Esophagus squamous epithelium (tissue), 5 donors: Measurements from ENCODE around the gene RXFP1. TPM values are rescaled to one million over a fixed set of nuclear protein-coding genes. Genes with fewer than 3 reads are reported as not detected.

ENCODE experiments used
- DNase-seq: peaks from one replicate; lab custom pipeline; 2025; lab: John Stamatoyannopoulos, UW
- H3K27ac ChIP-seq, 4 donors: fragments of 200-600 bp; sonication (generic); one replicate each; pipeline ENCODE4 v1.5.1; 2016 to 2019; ENCODE audit warnings: mild to moderate bottlenecking in 1 of 4
- H3K27me3 ChIP-seq, 4 donors: fragments of 200-600 bp; sonication (generic); 1 replicate in 3 of 4; 2 replicates in 1 of 4; pipeline versions ENCODE4 v1.5.1 to v1.6.0; 2017 to 2021; ENCODE audit warnings: antibody characterized with exemption in 1 of 4
- H3K36me3 ChIP-seq, 3 donors: fragments of 200-600 bp; sonication (generic); one replicate each; pipeline ENCODE4 v1.5.1; 2016 to 2019
- H3K4me1 ChIP-seq, 3 donors: fragments of 200-600 bp; sonication (generic); one replicate each; pipeline ENCODE4 v1.5.1; 2017 to 2019
- H3K4me3 ChIP-seq, 4 donors: fragments of 200-600 bp; sonication (generic); 1 replicate in 3 of 4; 2 replicates in 1 of 4; pipeline ENCODE4 v1.5.1; 2016 to 2019; ENCODE audit warnings: mild to moderate bottlenecking in 2 of 4, moderate library complexity in 1 of 4
- H3K9me3 ChIP-seq, 3 donors: fragments of 200-600 bp; sonication (generic); one replicate each; pipeline ENCODE4 v1.5.1; 2016 to 2019
- POLR2A ChIP-seq, 4 donors: fragments of 450-650 bp; IDR thresholded peaks; one replicate each; pipeline ENCODE4 v1.6.1; 2017; ENCODE audit warnings: antibody characterized with exemption in 4 of 4, mild to moderate bottlenecking in 4 of 4, moderate library complexity in 3 of 4
- WGBS, 2 donors: methylation state at CpG; one replicate each; pipeline ENCODE4 v1.1.5; 2018; 5-methylcytosine and 5-hydroxymethylcytosine counted together
- intact Hi-C: fragments of 100-400 bp; cut with DNase I; formaldehyde crosslinking; loops from one replicate; pipeline ENCODE4 v1.15.0; 2022
- total RNA-seq, 4 donors: library from RNA; depleted of rRNA; stranded (reverse); fragments of >200 nt; gene quantifications; one replicate each; pipeline ENCODE4 v1.1.0, GENCODE V29; 2016
- TF ChIP-seq, protein P1 (sequence below), 6 experiments: fragments of 450-650 bp in 4 of 6; fragments of 200-600 bp in 2 of 6; sonication (generic) in 2 of 6; IDR thresholded peaks; one replicate each; pipeline ENCODE4 v1.5.1; 2016 to 2019; ENCODE audit warnings: antibody characterized with exemption in 6 of 6, mild to moderate bottlenecking in 4 of 6, moderate library complexity in 4 of 6
- donor health status: DM: yes; HTN: yes; CAD: no.

RXFP1 gene
- total RNA-seq, 4 donors from 2014 or later, result 0.15 to 0.19 TPM; not detected in 2

DNA sequence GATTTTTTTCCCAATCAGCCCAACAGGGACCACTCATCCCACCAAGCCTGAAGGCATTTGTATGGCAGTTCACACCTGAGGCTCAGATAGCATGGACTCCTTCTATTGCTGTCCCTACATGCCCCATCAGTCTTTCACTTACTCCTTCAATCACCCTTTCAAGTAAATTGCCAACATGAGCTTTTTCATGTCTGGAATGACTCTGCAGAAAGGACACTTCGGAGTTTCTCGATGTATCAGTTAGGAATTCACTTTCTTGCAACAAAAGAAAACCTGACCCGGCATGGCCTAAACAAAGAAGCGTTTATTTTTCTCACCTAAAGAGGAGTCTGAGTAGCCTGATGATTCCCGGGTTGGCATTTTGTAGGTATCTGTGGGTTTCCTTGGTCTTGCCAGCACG is 38.6 kb downstream of the RXFP1 start:
- no peak for DNase-seq
- WGBS, 2 donors, result 53 to 60% methylated on average over 6 of the region's 6 CpGs
- no peak for TF ChIP-seq POLR2A (IDR thresholded peaks at IDR 0.05)
- TF ChIP-seq, protein P1, sequence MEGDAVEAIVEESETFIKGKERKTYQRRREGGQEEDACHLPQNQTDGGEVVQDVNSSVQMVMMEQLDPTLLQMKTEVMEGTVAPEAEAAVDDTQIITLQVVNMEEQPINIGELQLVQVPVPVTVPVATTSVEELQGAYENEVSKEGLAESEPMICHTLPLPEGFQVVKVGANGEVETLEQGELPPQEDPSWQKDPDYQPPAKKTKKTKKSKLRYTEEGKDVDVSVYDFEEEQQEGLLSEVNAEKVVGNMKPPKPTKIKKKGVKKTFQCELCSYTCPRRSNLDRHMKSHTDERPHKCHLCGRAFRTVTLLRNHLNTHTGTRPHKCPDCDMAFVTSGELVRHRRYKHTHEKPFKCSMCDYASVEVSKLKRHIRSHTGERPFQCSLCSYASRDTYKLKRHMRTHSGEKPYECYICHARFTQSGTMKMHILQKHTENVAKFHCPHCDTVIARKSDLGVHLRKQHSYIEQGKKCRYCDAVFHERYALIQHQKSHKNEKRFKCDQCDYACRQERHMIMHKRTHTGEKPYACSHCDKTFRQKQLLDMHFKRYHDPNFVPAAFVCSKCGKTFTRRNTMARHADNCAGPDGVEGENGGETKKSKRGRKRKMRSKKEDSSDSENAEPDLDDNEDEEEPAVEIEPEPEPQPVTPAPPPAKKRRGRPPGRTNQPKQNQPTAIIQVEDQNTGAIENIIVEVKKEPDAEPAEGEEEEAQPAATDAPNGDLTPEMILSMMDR (IDR thresholded peaks at IDR 0.05), result no peak

DNA sequence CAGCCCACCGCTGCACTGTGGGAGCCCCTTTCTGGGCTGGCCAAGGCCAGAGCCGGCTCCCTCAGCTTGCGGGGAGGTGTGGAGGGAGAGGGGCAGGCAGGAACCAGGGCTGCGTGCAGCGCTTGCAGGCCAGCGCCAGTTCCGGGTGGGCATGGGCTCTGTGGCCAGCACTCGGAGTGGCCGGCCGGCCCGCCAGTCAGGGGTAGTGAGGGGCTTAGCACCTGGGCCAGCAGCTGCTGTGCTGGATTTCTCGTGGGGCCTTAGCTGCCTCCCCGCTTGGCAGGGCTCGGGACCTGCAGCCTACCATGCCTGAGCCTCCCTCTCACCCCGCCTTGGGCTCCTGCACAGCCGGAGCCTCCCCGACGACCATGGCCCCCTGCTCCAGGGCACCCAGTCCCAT is 45.2 kb downstream of the RXFP1 start:
- no peaks in the 10 kb centered on the region for H3K4me1 ChIP-seq
- no peak overlapping the region for H3K4me3 ChIP-seq
- no peaks in the 10 kb centered on the region for H3K9me3 ChIP-seq
- H3K27ac ChIP-seq, result no peak overlapping the region
- no peaks in the 10 kb centered on the region for H3K27me3 ChIP-seq
- H3K36me3 ChIP-seq, result no peaks in the 10 kb centered on the region
- 80% methylated on average over 1 of the region's 18 CpGs; no CpG with 5 or more reads in 1 of the 2 donors for WGBS, 2 donors
- no peak for TF ChIP-seq POLR2A (IDR thresholded peaks at IDR 0.05)
- TF ChIP-seq, protein P1 (IDR thresholded peaks at IDR 0.05), result no peak
- intact Hi-C loops, result no loop called here
- no peak for DNase-seq

More for the DNA sequence above, 38.6 kb downstream of the RXFP1 start:
- Histone ChIP-seq H3K9me3 (no peaks in the 10 kb centered on the region), H3K27ac (no peak overlapping the region), H3K4me1 (no peaks in the 10 kb centered on the region), H3K36me3 (no peaks in the 10 kb centered on the region), H3K4me3 (no peak overlapping the region), H3K27me3 (no peaks in the 10 kb centered on the region)
- intact Hi-C loops, result no loop called here

DNA sequence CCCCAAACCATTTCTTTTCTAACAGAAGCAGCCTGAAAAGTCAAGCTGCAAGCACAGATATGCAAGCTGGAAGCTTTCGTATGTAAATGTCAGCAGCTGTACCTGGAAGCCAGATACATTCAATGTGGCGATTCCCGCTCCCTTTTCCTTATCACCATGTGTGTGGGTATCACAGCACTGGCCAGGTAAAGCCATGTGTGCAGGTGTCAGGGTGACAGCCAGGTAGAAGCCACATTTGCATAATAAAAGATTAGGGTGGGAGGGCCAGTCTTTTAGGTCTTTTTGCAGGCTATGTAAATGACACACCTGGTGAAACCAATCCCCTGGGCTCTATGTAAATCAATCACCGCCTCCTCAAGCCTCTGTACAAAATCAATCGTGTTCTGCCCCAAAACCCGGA is 50.1 kb downstream of the RXFP1 start:
- Histone ChIP-seq H3K4me1 (no peaks in the 10 kb centered on the region), H3K36me3 (no peaks in the 10 kb centered on the region), H3K9me3 (no peaks in the 10 kb centered on the region), H3K27me3 (no peaks in the 10 kb centered on the region), H3K27ac (no peak overlapping the region), H3K4me3 (no peak overlapping the region)
- WGBS, 2 donors, result 79 to 90% methylated on average over 6 of the region's 6 CpGs
- no peak for TF ChIP-seq POLR2A (IDR thresholded peaks at IDR 0.05)
- TF ChIP-seq, protein P1 (IDR thresholded peaks at IDR 0.05), result no peak
- intact Hi-C loops, result no loop called here
- DNase-seq, result no peak

DNA sequence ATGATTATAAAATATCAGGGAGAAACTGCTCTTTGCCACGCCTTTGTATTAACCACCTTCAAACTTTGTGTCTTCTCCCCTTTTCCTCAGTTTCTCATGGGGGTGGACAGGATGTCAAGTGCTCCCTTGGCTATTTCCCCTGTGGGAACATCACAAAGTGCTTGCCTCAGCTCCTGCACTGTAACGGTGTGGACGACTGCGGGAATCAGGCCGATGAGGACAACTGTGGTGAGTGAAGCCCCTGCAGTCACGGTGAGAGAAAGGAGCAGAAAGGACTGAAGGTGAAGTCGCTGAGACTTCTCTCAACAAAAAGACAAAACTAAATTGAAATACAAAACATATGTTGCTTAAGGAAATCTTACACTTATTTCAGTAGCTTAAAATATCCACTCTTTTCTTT is 50.9 kb downstream of the RXFP1 start:
- H3K4me1 ChIP-seq, result no peaks in the 10 kb centered on the region
- no peak overlapping the region for H3K4me3 ChIP-seq
- intact Hi-C loops, result no loop called here

DNA sequence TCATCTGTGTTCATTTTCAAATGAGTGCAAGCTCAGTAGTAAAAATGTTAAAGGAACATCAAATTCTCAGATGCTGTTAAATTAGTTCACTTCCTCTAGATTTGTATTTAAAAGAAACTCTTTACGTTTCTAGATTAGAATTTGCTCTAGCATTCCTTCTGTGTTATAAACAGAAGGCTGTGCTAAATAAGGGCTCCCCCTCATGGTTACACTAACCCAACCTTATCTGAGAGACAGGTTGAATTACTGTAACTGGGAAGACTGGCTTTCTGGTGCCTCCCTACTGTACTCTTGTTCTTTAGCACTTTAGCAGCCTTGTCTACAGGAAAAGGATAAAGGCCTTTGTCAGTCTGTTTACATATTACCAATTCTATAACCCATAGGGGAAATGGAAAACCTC is 56.8 kb downstream of the RXFP1 start:
- no peak for TF ChIP-seq POLR2A (IDR thresholded peaks at IDR 0.05)
- TF ChIP-seq, protein P1 (IDR thresholded peaks at IDR 0.05), result no peak
- no peaks in the 10 kb centered on the region for H3K27me3 ChIP-seq
- intact Hi-C loops, result no loop called here
- H3K4me1 ChIP-seq, result no peaks in the 10 kb centered on the region
- no peak overlapping the region for H3K27ac ChIP-seq
- H3K36me3 ChIP-seq, result no peaks in the 10 kb centered on the region
- H3K4me3 ChIP-seq, result no peak overlapping the region
- 26 to 47% methylated on average over 1 of the region's 1 CpG for WGBS, 2 donors
- H3K9me3 ChIP-seq, result no peaks in the 10 kb centered on the region
- no peak for DNase-seq

More for the DNA sequence above, 50.9 kb downstream of the RXFP1 start:
- no peaks in the 10 kb centered on the region for H3K9me3 ChIP-seq
- no peak overlapping the region for H3K27ac ChIP-seq
- WGBS, 2 donors, result 83 to 88% methylated on average over 7 of the region's 7 CpGs
- H3K27me3 ChIP-seq, result no peaks in the 10 kb centered on the region
- DNase-seq, result no peak
- TF ChIP-seq, protein P1 (IDR thresholded peaks at IDR 0.05), result no peak
- TF ChIP-seq POLR2A (IDR thresholded peaks at IDR 0.05), result no peak
- no peaks in the 10 kb centered on the region for H3K36me3 ChIP-seq
